ENCODE data around the gene DIPK1A. TPM values are rescaled to one million over a fixed set of nuclear protein-coding genes. Genes with fewer than 3 reads are reported as not detected.

Gene DIPK1A
- total RNA-seq, 2 donors from 2014 or later, result 7.4 to 8.6 TPM

Other genes with a start within 250 kb of the DIPK1A start
- gene EVI5, start 176.4 kb downstream of the DIPK1A start, total RNA-seq, result 10 to 100 TPM; 24.8 to 42.6 TPM
- 100 to 1,000 TPM; 600 to 715 TPM for gene RPL5, start 129.4 kb downstream of the DIPK1A start, total RNA-seq
- 10 to 100 TPM; 10.1 to 10.2 TPM for gene MTF2, start 117.8 kb upstream of the DIPK1A start, total RNA-seq
- 10 to 100 TPM; 54.5 to 81.9 TPM for gene TMED5, start 219.0 kb upstream of the DIPK1A start, total RNA-seq
- gene CCDC18, start 219.3 kb upstream of the DIPK1A start, total RNA-seq, result 1 to 10 TPM; 3.1 to 3.7 TPM